WTC11 (cell line): ENCODE measurements around the gene CCNG2. TPM values are rescaled to one million over a fixed set of nuclear protein-coding genes. Genes with fewer than 3 reads are reported as not detected.

Source experiments
- ATAC-seq: fragments of 200-7000 bp; cut with Tn5 transposase; 2 replicates; pipeline ENCODE4 v1.10.0; 2021; ENCODE audit warnings: mild to moderate bottlenecking, moderate library complexity
- CTCF ChIA-PET: fragments of 300-600 bp; sonication (Branson Sonifier 250); formaldehyde crosslinking; loops from one replicate; lab custom pipeline; 2021; ENCODE audit warnings: antibody characterized with exemption; lab: Charles Lee
- POLR2A ChIA-PET: fragments of 350-600 bp; sonication (Branson Sonifier 250); formaldehyde crosslinking; loops from one replicate; lab custom pipeline; 2021; ENCODE audit warnings: antibody characterized with exemption; lab: Charles Lee
- DNase-seq: peaks from one replicate; pipeline ENCODE4 v3.0.0; 2021; ENCODE audit warnings: low spot score
- H3K27ac Mint-ChIP-seq: 2 replicates; pipeline ENCODE4 v1.8.0; 2021; ENCODE audit warnings: mixed read lengths
- H3K27me3 Mint-ChIP-seq: 2 replicates; pipeline ENCODE4 v1.8.0; 2021; ENCODE audit warnings: low read depth, mild to moderate bottlenecking, moderate library complexity, mixed read lengths
- H3K36me3 Mint-ChIP-seq: 2 replicates; pipeline ENCODE4 v1.8.0; 2021; ENCODE audit warnings: mixed read lengths
- H3K4me1 Mint-ChIP-seq: 2 replicates; pipeline ENCODE4 v1.8.0; 2022; ENCODE audit warnings: mixed read lengths
- H3K4me3 Mint-ChIP-seq: 2 replicates; pipeline ENCODE4 v1.8.0; 2021; ENCODE audit warnings: mild to moderate bottlenecking, moderate library complexity, mixed read lengths
- H3K9me3 Mint-ChIP-seq: 2 replicates; pipeline ENCODE4 v1.8.0; 2021; ENCODE audit warnings: mixed read lengths
- ARID4B ChIP-seq: sonication (generic); formaldehyde crosslinking; IDR thresholded peaks from 2 replicates; pipeline ENCODE4 v1.8.0; 2023; ENCODE audit warnings: missing genetic modification reagents, mild to moderate bottlenecking, borderline replicate concordance
- CBFB ChIP-seq: sonication (generic); formaldehyde crosslinking; IDR thresholded peaks from 2 replicates; pipeline ENCODE4 v1.8.1; 2022; ENCODE audit warnings: mild to moderate bottlenecking, low read depth, missing genetic modification reagents
- CREM ChIP-seq: sonication (generic); formaldehyde crosslinking; IDR thresholded peaks from 2 replicates; pipeline ENCODE4 v1.8.1; 2022; ENCODE audit warnings: mild to moderate bottlenecking, missing genetic modification reagents, moderate library complexity
- E2F4 ChIP-seq: sonication (generic); formaldehyde crosslinking; IDR thresholded peaks from 2 replicates; pipeline ENCODE4 v1.8.1; 2022; ENCODE audit warnings: low read depth, mild to moderate bottlenecking, moderate library complexity, missing genetic modification reagents, borderline replicate concordance
- JAZF1 ChIP-seq: fragments of 250-450 bp; sonication (Bioruptor Pico); IDR thresholded peaks from 2 replicates; pipeline ENCODE4 v1.9.0; 2021; ENCODE audit warnings: moderate library complexity, mild to moderate bottlenecking, inconsistent platforms
- NFATC4 ChIP-seq: fragments of 250-450 bp; sonication (Bioruptor Pico); IDR thresholded peaks from 2 replicates; pipeline ENCODE4 v1.9.0; 2021; ENCODE audit warnings: mild to moderate bottlenecking
- NR3C1 ChIP-seq: sonication (generic); formaldehyde crosslinking; conservative IDR thresholded peaks from 2 replicates; pipeline ENCODE4 v1.8.1; 2023; ENCODE audit warnings: low read depth, mild to moderate bottlenecking, missing genetic modification reagents
- PRDM15 ChIP-seq: sonication (generic); formaldehyde crosslinking; IDR thresholded peaks from 2 replicates; pipeline ENCODE4 v1.8.0; 2022; ENCODE audit warnings: missing genetic modification reagents
- PRRX2 ChIP-seq: fragments of 250-450 bp; sonication (Bioruptor Pico); IDR thresholded peaks from 2 replicates; pipeline ENCODE4 v1.8.0; 2021; ENCODE audit warnings: mild to moderate bottlenecking
- SMAD4 ChIP-seq: sonication (generic); formaldehyde crosslinking; IDR thresholded peaks from 2 replicates; pipeline ENCODE4 v1.8.0; 2022; ENCODE audit warnings: mild to moderate bottlenecking, missing genetic modification reagents
- SOX15 ChIP-seq: fragments of 250-450 bp; sonication (Bioruptor Pico); IDR thresholded peaks from 2 replicates; pipeline ENCODE4 v1.9.0; 2021; ENCODE audit warnings: mild to moderate bottlenecking
- STAT6 ChIP-seq: sonication (generic); formaldehyde crosslinking; conservative IDR thresholded peaks from 2 replicates; pipeline ENCODE4 v1.8.1; 2023; ENCODE audit warnings: mild to moderate bottlenecking, low read depth, missing genetic modification reagents, moderate library complexity
- TCF7 ChIP-seq: sonication (generic); formaldehyde crosslinking; IDR thresholded peaks from 2 replicates; pipeline ENCODE4 v1.8.0; 2022; ENCODE audit warnings: mild to moderate bottlenecking, low read depth, missing genetic modification reagents, moderate library complexity
- TEAD1 ChIP-seq: sonication (generic); formaldehyde crosslinking; IDR thresholded peaks from 2 replicates; pipeline ENCODE4 v1.8.0; 2022; ENCODE audit warnings: mild to moderate bottlenecking, missing genetic modification reagents
- USF1 ChIP-seq: sonication (generic); formaldehyde crosslinking; IDR thresholded peaks from 2 replicates; pipeline ENCODE4 v1.8.0; 2022; ENCODE audit warnings: mild to moderate bottlenecking, missing genetic modification reagents
- ZBTB43 ChIP-seq: sonication (generic); formaldehyde crosslinking; IDR thresholded peaks from 2 replicates; pipeline ENCODE4 v1.8.1; 2023; ENCODE audit warnings: mild to moderate bottlenecking, missing genetic modification reagents
- ZNF219 ChIP-seq: sonication (generic); formaldehyde crosslinking; IDR thresholded peaks from 2 replicates; pipeline ENCODE4 v1.8.0; 2023; ENCODE audit warnings: missing genetic modification reagents, mild to moderate bottlenecking, borderline replicate concordance
- ZNF416 ChIP-seq: fragments of 250-450 bp; sonication (Bioruptor Pico); IDR thresholded peaks from 2 replicates; pipeline ENCODE4 v1.9.0; 2021; ENCODE audit warnings: mild to moderate bottlenecking, inconsistent platforms
- ZNF671 ChIP-seq: fragments of 250-450 bp; sonication (Bioruptor Pico); IDR thresholded peaks from 2 replicates; pipeline ENCODE4 v1.8.0; 2021; ENCODE audit warnings: mild to moderate bottlenecking
- ZSCAN18 ChIP-seq: fragments of 250-450 bp; sonication (Bioruptor Pico); IDR thresholded peaks from 2 replicates; pipeline ENCODE4 v2.1.2; 2022; ENCODE audit warnings: mild to moderate bottlenecking, moderate library complexity
- total RNA-seq: library from RNA; stranded (reverse); gene quantifications from 3 replicates; pipeline ENCODE4 v1.2.3, GENCODE V29; 2021

Gene CCNG2
- total RNA-seq, 1 experiment from 2014 or later = 18.9 TPM

GRCh38 chr4:77123411-77123810, 33.6 kb upstream of the CCNG2 start:
- H3K4me1 Mint-ChIP-seq = peaks cover 38% of the 10 kb centered on the region
- no peak for TF ChIP-seq PRRX2 (CRISPR knock-in tag)
- TF ChIP-seq NR3C1 (CRISPR knock-in tag) = no peak
- no peak for TF ChIP-seq SMAD4 (CRISPR knock-in tag)
- POLR2A ChIA-PET = interaction anchor here (0.6 kb wide), 1 partner anchor 803 kb away, joined by 3 read pairs; no protein-coding TSS in a partner anchor
- CTCF ChIA-PET = interaction anchor here (1.2 to 3.7 kb wide), 2 partner anchors 9 to 80 kb away, joined by 4 to 34 read pairs; no protein-coding TSS in a partner anchor
- no peak overlapping the region for H3K4me3 Mint-ChIP-seq
- 0 out of 2 replicates have a peak, but pooled peaks cover 4% of the 10 kb centered on the region for H3K9me3 Mint-ChIP-seq
- ATAC-seq = no peak
- H3K36me3 Mint-ChIP-seq = no peaks in the 10 kb centered on the region
- peak overlapping the region; percentile 15; the same call in 1 of the 2 replicates for H3K27ac Mint-ChIP-seq
- no peak for DNase-seq
- peaks cover 3% of the 10 kb centered on the region; the same call in 1 of the 2 replicates for H3K27me3 Mint-ChIP-seq

GRCh38 chr4:77124576-77124975, 32.4 kb upstream of the CCNG2 start:
- CTCF ChIA-PET = interaction anchor here (1.6 kb wide), 1 partner anchor 79 kb away, joined by 6 read pairs; no protein-coding TSS in a partner anchor
- Mint-ChIP-seq H3K27me3 (peaks cover 3% of the 10 kb centered on the region), H3K4me3 (no peak overlapping the region), H3K36me3 (no peaks in the 10 kb centered on the region), H3K9me3 (peaks cover 8% of the 10 kb centered on the region), H3K27ac (no peak overlapping the region), H3K4me1 (peaks cover 38% of the 10 kb centered on the region)
- no peak for TF ChIP-seq E2F4 (CRISPR knock-in tag)
- TF ChIP-seq ARID4B (CRISPR knock-in tag) = no peak
- TF ChIP-seq USF1 = no peak
- TF ChIP-seq TCF7 (CRISPR knock-in tag) = no peak
- TF ChIP-seq TEAD1 (CRISPR knock-in tag) = no peak
- no peak for TF ChIP-seq STAT6 (CRISPR knock-in tag)
- no peak for TF ChIP-seq ZSCAN18 (CRISPR knock-in tag)
- no peak for TF ChIP-seq SOX15
- no peak for TF ChIP-seq JAZF1 (CRISPR knock-in tag)
- no peak for TF ChIP-seq ZNF416 (CRISPR knock-in tag)
- no peak for TF ChIP-seq ZNF671 (CRISPR knock-in tag)
- TF ChIP-seq ZBTB43 (CRISPR knock-in tag) = no peak
- no peak for TF ChIP-seq CREM (CRISPR knock-in tag)
- TF ChIP-seq ZNF219 (CRISPR knock-in tag) = no peak
- TF ChIP-seq NFATC4 (CRISPR knock-in tag) = no peak
- TF ChIP-seq CBFB = no peak
- no peak for TF ChIP-seq PRDM15 (CRISPR knock-in tag)
- DNase-seq (no peak), ATAC-seq (no peak)
- POLR2A ChIA-PET = no interaction called here
